ENCODE measurements around the gene IL26. TPM values are rescaled to one million over a fixed set of nuclear protein-coding genes. Genes with fewer than 3 reads are reported as not detected.

IL26 gene
- total and polyA plus RNA-seq, 2 donors (not counting 3 experiments of a cell fraction or from before 2014, with no cell fraction given) = not detected

DNA sequence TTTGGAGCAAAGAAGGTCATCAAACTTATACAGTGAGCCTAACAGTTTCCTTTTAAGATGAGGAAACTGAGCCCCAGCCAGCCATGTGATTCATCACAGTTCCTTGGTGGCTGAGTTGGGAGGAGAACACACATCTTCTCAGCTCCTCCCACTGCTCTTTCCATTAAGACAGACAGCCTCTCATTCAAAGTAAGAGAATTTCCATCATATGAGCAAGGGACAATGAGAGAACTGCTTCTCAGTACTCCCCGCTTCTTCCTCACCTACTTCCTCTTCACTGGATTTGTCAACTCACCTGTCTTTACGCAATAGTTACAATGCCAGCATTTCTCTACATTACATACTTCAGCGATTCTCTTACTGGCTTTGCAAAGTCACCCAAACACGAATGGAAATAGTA is 68.2 kb downstream of the IL26 start:
- dilution Hi-C loops (cut with MboI; ENCODE audit: extremely low pct_ligation_motif_present, low sequenced_read_pairs) (no loop called here), intact Hi-C loops (cut with micrococcal nuclease) (no loop called here)
- DNase-seq (ENCODE audit: low read depth, low spot score) = no peak
- Histone ChIP-seq H3K79me2 (ENCODE audit: control insufficient read depth, insufficient read depth, low read length) (no peaks in the 10 kb centered on the region), H3K27ac (ENCODE audit: insufficient read depth, low read depth, low read length) (no peak overlapping the region), H3K9me3 (replicated peaks; ENCODE audit: control insufficient read depth, insufficient read depth, low read length) (no peaks in the 10 kb centered on the region), H2AFZ (ENCODE audit: low read depth, low read length) (no peak overlapping the region), H3K4me1 (ENCODE audit: control insufficient read depth, extremely low read depth, insufficient read depth, low read length) (no peaks in the 10 kb centered on the region), H3K9me1 (replicated peaks; ENCODE audit: control insufficient read depth, extremely low read depth, insufficient read depth, low read length) (no peaks in the 10 kb centered on the region), H3K4me2 (ENCODE audit: insufficient read depth, low read length) (no peak overlapping the region), H3K4me3 (replicated peaks in 1 of 3; ENCODE audit: insufficient read depth in 1 of 3, low read depth in 1 of 3, low read length in 3 of 3) (no peak overlapping the region), H4K20me1 (replicated peaks; ENCODE audit: control insufficient read depth, extremely low read depth, insufficient read depth, low read length) (no peaks in the 10 kb centered on the region), H3K27me3 (ENCODE audit: control insufficient read depth in 2 of 2, insufficient read depth in 2 of 2, low read length in 2 of 2) (no peaks in the 10 kb centered on the region), H3K9ac (replicated peaks; ENCODE audit: extremely low read depth, insufficient read depth, low read length) (no peak overlapping the region), H3K36me3 (ENCODE audit: control insufficient read depth in 2 of 2, extremely low read depth in 1 of 2, insufficient read depth in 2 of 2, low read length in 2 of 2) (no peaks in the 10 kb centered on the region)
- CTCF ChIA-PET = interaction anchor here (1.5 to 3.0 kb wide), 4 partner anchors 12 to 801 kb away, joined by 3 to 24 read pairs (median 12); no protein-coding TSS in a partner anchor
- POLR2A ChIA-PET = no interaction called here
- TF ChIP-seq CTCF (IDR thresholded peaks at IDR 0.05; ENCODE audit: extremely low read depth in 1 of 2, insufficient read depth in 1 of 2, low read depth in 1 of 2, low read length in 2 of 2) = no peak
- TF ChIP-seq MYC (IDR thresholded peaks at IDR 0.05; ENCODE audit: low read depth, low read length) = no peak
- TF ChIP-seq EZH2 (IDR thresholded peaks at IDR 0.05; ENCODE audit: borderline replicate concordance, low read depth, low read length, severe bottlenecking) = no peak
- TF ChIP-seq GATA2 (IDR thresholded peaks at IDR 0.05; ENCODE audit: insufficient read depth, insufficient read length, low read depth, low read length) = no peak
- TF ChIP-seq JUN (IDR thresholded peaks at IDR 0.05; ENCODE audit: borderline replicate concordance, insufficient read depth, insufficient read length, low read depth) = no peak
- no peak for TF ChIP-seq POLR2A (IDR thresholded peaks at IDR 0.05; ENCODE audit: low read depth, low read length)
- no peak for TF ChIP-seq FOS (IDR thresholded peaks at IDR 0.05; ENCODE audit: borderline replicate concordance, insufficient read depth, low read length)
- TF ChIP-seq, protein P1, sequence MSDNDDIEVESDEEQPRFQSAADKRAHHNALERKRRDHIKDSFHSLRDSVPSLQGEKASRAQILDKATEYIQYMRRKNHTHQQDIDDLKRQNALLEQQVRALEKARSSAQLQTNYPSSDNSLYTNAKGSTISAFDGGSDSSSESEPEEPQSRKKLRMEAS (IDR thresholded peaks at IDR 0.05; ENCODE audit: insufficient read depth, insufficient read length) = no peak
- TF ChIP-seq POLR2AphosphoS5 (IDR thresholded peaks at IDR 0.05; ENCODE audit: insufficient read depth, low read depth, low read length) = no peak
- BruUV-seq (replicated peaks) = no TSS peak
- FAIRE-seq = no peak
